SK-N-SH treated with all-trans-retinoic acid at 6 μM for 48 hours (cell line): ENCODE data around the gene NAP1L4.

Experiments
- ATAC-seq: fragments of 200-7000 bp; cut with Tn5 transposase; 3 replicates; pipeline ENCODE4 v1.9.1; 2020; ENCODE audit warnings: mild to moderate bottlenecking, moderate library complexity
- CREB5 ChIP-seq: fragments of 250-450 bp; sonication (Bioruptor Pico); IDR thresholded peaks from 2 replicates; pipeline ENCODE4 v1.5.1; 2020; ENCODE audit warnings: low read depth, mild to moderate bottlenecking, moderate library complexity
- CSDC2 ChIP-seq: fragments of 250-450 bp; sonication (Bioruptor Pico); IDR thresholded peaks from 2 replicates; pipeline ENCODE4 v1.5.0; 2020; ENCODE audit warnings: mild to moderate bottlenecking, moderate library complexity
- CSRNP3 ChIP-seq: fragments of 250-450 bp; sonication (Bioruptor Pico); IDR thresholded peaks from 2 replicates; pipeline ENCODE4 v1.5.1; 2021; ENCODE audit warnings: mild to moderate bottlenecking, moderate library complexity
- ESRRG ChIP-seq: fragments of 250-450 bp; sonication (Bioruptor Pico); IDR thresholded peaks from 2 replicates; pipeline ENCODE4 v1.6.1; 2021; ENCODE audit warnings: mild to moderate bottlenecking
- GLIS3 ChIP-seq: fragments of 250-450 bp; sonication (Bioruptor Pico); IDR thresholded peaks from 2 replicates; pipeline ENCODE4 v1.5.0; 2020; ENCODE audit warnings: mild to moderate bottlenecking, moderate library complexity
- PATZ1 ChIP-seq: fragments of 250-450 bp; sonication (Bioruptor Pico); IDR thresholded peaks from 2 replicates; pipeline ENCODE4 v1.8.0; 2020; ENCODE audit warnings: mild to moderate bottlenecking, moderate library complexity, borderline replicate concordance
- POU6F1 ChIP-seq: fragments of 250-450 bp; sonication (Bioruptor Pico); IDR thresholded peaks from 2 replicates; pipeline ENCODE4 v1.8.0; 2021; ENCODE audit warnings: low read depth, mild to moderate bottlenecking, moderate library complexity, borderline replicate concordance
- PPARA ChIP-seq: fragments of 250-450 bp; sonication (Bioruptor Pico); IDR thresholded peaks from 2 replicates; pipeline ENCODE4 v1.5.0; 2020; ENCODE audit warnings: mild to moderate bottlenecking, borderline replicate concordance
- RARB ChIP-seq: fragments of 250-450 bp; sonication (Bioruptor Pico); IDR thresholded peaks from 2 replicates; pipeline ENCODE4 v1.8.0; 2021; ENCODE audit warnings: mild to moderate bottlenecking, moderate library complexity
- SNAI2 ChIP-seq: fragments of 250-450 bp; sonication (Bioruptor Pico); IDR thresholded peaks from 2 replicates; pipeline ENCODE4 v1.5.0; 2020; ENCODE audit warnings: mild to moderate bottlenecking, moderate library complexity
- TCF4 ChIP-seq: fragments of 250-450 bp; sonication (Bioruptor Pico); IDR thresholded peaks from 2 replicates; pipeline ENCODE4 v1.8.0; 2021; ENCODE audit warnings: mild to moderate bottlenecking, moderate library complexity, borderline replicate concordance
- TOX ChIP-seq: fragments of 250-450 bp; sonication (Bioruptor Pico); IDR thresholded peaks from 2 replicates; pipeline ENCODE4 v1.8.0; 2021; ENCODE audit warnings: mild to moderate bottlenecking, moderate library complexity, borderline replicate concordance
- TSHZ2 ChIP-seq: fragments of 250-450 bp; sonication (Bioruptor Pico); IDR thresholded peaks from 2 replicates; pipeline ENCODE4 v1.5.0; 2020; ENCODE audit warnings: mild to moderate bottlenecking, moderate library complexity
- ZFP3 ChIP-seq: fragments of 250-450 bp; sonication (Bioruptor Pico); IDR thresholded peaks from 2 replicates; pipeline ENCODE4 v1.5.0; 2020; ENCODE audit warnings: mild to moderate bottlenecking, moderate library complexity
- ZFP30 ChIP-seq: fragments of 450-650 bp; formaldehyde crosslinking; IDR thresholded peaks from 2 replicates; pipeline ENCODE4 v1.5.0; 2022; ENCODE audit warnings: mild to moderate bottlenecking, moderate library complexity
- ZNF70 ChIP-seq: fragments of 450-650 bp; formaldehyde crosslinking; IDR thresholded peaks from 2 replicates; pipeline ENCODE4 v1.5.0; 2020; ENCODE audit warnings: mild to moderate bottlenecking, moderate library complexity
- ZNF8 ChIP-seq: fragments of 450-650 bp; formaldehyde crosslinking; IDR thresholded peaks from 2 replicates; pipeline ENCODE4 v1.5.0; 2020; ENCODE audit warnings: mild to moderate bottlenecking, moderate library complexity

NAP1L4 gene

GRCh38 chr11:3010521-3011275 lies 18.6 kb upstream of the NAP1L4 start (continued):
- no peak for TF ChIP-seq TSHZ2
- no peak for TF ChIP-seq TCF4 (CRISPR knock-in tag)

GRCh38 chr11:3010004-3010403 lies 17.9 kb upstream of the NAP1L4 start:
- ATAC-seq: no peak; the same call in 2 of the 3 replicates
- TF ChIP-seq ZFP3 (no peak), PPARA (no peak), SNAI2 (CRISPR knock-in tag) (no peak), ESRRG (no peak), ZNF70 (CRISPR knock-in tag) (no peak), CSDC2 (CRISPR knock-in tag) (no peak), CREB5 (CRISPR knock-in tag) (no peak), TOX (CRISPR knock-in tag) (no peak), RARB (CRISPR knock-in tag) (no peak), PATZ1 (CRISPR knock-in tag) (no peak)

GRCh38 chr11:3009481-3009880 lies 17.4 kb upstream of the NAP1L4 start:
- no peak for ATAC-seq
- TF ChIP-seq GLIS3 (CRISPR knock-in tag) (no peak), POU6F1 (CRISPR knock-in tag) (no peak), CSRNP3 (CRISPR knock-in tag) (no peak), SNAI2 (CRISPR knock-in tag) (no peak), ESRRG (no peak), CSDC2 (CRISPR knock-in tag) (no peak), ZFP30 (CRISPR knock-in tag) (no peak)

- ATAC-seq: no peak
- no peak for TF ChIP-seq POU6F1 (CRISPR knock-in tag)
- no peak for TF ChIP-seq ZNF8
These were observed 16.7 kb upstream of the NAP1L4 start for GRCh38 chr11:3008746-3009336.
